ENCODE data around the gene ELAVL2.

Gene ELAVL2

DNA sequence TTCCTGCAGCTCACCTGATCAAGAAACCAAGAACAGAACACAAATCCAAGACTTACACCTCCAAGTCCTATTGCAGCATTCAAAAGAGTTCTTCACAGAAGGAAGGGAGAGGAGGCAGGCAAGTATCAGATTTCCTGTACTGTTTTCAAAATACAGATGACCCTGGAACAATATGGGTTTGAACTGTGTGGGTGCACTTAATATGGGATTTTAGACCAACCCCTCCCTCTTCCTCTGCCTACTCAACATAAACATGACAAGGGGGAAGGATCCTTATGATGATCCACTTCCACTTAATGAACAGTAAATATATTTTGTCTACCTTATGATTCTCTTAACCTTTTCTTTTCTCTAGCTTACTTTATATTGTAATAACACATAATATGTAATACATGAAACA lies 104.6 kb downstream of the ELAVL2 start:
- no peak for DNase-seq (ENCODE audit: low spot score)
- TF ChIP-seq, protein P1, sequence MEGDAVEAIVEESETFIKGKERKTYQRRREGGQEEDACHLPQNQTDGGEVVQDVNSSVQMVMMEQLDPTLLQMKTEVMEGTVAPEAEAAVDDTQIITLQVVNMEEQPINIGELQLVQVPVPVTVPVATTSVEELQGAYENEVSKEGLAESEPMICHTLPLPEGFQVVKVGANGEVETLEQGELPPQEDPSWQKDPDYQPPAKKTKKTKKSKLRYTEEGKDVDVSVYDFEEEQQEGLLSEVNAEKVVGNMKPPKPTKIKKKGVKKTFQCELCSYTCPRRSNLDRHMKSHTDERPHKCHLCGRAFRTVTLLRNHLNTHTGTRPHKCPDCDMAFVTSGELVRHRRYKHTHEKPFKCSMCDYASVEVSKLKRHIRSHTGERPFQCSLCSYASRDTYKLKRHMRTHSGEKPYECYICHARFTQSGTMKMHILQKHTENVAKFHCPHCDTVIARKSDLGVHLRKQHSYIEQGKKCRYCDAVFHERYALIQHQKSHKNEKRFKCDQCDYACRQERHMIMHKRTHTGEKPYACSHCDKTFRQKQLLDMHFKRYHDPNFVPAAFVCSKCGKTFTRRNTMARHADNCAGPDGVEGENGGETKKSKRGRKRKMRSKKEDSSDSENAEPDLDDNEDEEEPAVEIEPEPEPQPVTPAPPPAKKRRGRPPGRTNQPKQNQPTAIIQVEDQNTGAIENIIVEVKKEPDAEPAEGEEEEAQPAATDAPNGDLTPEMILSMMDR (IDR thresholded peaks at IDR 0.05; ENCODE audit: extremely low read depth, missing control alignments): no peak

DNA sequence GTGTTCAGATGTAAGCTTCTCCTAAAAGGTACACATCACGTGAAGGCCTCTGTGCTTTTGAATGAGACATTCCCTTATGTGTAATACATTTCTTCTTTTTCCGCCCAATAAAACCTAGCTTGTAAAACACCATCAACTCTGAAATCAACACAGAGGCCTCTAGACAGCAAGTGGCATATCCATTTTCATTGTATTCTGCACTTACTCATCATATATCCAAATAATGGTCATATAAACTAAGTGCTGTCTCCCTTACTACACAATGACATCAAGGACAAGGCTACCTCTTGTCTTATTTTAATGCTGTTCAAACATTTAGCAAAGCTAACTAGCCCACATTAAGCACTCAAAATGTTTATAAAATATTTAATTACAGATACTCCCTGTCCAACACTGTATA lies 108.5 kb downstream of the ELAVL2 start:
- DNase-seq (ENCODE audit: low spot score): no peak

DNA sequence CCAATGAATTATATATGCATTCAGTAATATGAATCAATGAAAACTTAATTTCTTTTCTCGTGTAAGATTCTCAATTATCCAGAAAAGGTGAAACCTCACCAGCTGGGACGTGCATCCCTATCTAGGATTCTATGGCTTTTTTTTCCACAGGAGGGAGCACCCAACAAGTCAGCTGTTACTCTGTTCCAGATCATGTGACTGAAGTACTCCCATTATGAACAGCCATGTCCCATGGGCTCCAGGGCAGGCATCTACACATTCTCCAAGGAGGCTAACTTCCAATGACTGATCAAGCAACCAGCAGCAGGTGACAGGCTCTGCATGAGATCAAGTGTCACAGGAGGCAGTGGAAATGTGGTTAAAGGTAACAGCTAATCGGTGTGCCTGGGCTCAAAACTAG lies 118.8 kb downstream of the ELAVL2 start:
- TF ChIP-seq, protein P1 (IDR thresholded peaks at IDR 0.05; ENCODE audit: extremely low read depth, missing control alignments): no peak
- no peak for DNase-seq (ENCODE audit: low spot score)

More for the DNA sequence above, 108.5 kb downstream of the ELAVL2 start:
- TF ChIP-seq, protein P1 (IDR thresholded peaks at IDR 0.05; ENCODE audit: extremely low read depth, missing control alignments): no peak

DNA sequence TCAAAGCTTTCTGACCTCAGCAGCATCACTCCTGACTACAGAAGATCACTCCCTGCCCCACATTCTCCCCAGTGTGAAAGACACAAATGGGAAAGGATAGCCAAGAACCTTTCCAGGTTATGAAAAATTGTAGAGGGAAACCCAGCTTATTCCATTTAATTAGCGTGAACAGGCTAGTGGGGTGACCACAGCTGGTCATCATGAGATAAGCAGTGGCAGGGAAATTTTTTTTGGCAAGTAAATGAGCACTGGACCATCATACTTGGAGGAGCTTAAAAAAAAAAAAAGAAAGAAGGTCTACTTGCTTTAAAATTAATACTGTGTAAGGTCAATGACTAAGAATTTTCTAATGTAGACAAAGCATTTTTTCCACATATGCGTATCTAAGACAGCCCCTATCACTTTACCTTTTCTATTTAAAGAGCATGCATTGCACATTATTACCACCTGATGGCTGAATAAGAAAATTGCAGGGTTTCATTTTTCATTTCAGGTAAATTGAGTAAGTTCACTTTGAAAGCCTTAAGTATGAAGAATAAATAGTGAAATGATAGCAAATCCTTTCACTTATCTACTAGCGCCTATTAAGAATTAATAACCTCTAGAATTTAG lies 123.6 kb downstream of the ELAVL2 start:
- TF ChIP-seq, protein P1 (IDR thresholded peaks at IDR 0.05; ENCODE audit: extremely low read depth, missing control alignments): no peak

DNA sequence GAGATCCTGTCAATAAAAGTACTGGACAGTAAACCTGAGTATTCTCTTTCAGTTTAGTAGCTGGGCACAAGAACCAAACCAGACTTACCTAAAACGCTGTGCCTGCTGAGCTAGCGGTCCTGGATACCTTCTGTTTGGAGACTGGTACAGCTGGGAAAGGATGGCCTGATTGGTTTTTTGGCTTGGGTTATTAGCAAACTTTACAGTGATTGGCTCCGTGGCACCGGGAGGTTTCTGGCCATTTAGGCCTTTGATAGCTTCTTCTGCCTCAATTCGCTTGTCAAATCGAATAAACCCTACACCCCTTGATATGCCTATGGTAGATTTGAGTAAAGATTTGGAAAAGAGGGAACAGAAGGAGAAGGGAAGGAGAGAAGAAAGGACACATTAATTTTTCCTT lies 124.7 kb downstream of the ELAVL2 start:
- TF ChIP-seq, protein P1 (IDR thresholded peaks at IDR 0.05; ENCODE audit: extremely low read depth, missing control alignments): no peak
- no peak for DNase-seq (ENCODE audit: low spot score)

More for the DNA sequence above, 123.6 kb downstream of the ELAVL2 start:
- no peak for DNase-seq (ENCODE audit: low spot score)

DNA sequence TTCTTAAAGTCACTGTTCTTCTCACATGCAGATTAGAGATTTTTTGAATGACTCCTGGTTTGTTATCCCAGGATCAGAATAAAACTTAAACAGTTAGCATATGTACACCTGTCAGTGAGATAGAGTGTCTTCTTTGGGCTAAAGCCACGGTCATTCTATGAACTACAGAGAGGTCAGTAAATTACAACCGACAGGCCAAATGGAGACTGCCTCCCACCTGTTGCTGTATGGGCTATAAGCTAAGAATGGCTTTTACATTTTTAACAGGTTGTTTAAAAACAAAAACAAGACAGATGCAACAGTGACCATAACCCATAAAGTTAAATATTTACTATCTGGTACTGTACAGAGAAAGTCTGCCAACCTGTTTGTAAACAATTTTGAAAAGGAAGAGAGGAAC lies 125.7 kb downstream of the ELAVL2 start:
- no peak for DNase-seq (ENCODE audit: low spot score)
- TF ChIP-seq, protein P1 (IDR thresholded peaks at IDR 0.05; ENCODE audit: extremely low read depth, missing control alignments): no peak

DNA sequence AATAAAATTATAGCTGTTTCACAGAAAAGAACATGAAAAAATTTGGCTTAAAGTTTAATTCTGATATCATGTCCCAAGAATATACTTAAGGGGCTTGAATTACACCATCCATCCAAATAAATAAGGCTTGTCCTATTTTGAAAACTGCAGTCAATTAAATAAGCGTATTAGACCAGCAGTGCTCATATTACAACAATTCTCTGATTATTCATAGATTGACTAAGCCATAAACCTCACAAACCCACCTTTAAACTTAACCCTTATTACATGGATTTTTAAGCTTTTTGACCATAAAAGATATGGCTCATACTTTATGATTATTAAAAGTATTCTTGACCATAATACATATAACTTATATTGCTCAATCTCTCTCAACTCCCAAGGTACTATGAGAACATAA lies 127.9 kb downstream of the ELAVL2 start:
- DNase-seq (ENCODE audit: low spot score): no peak

More for the DNA sequence above, 127.9 kb downstream of the ELAVL2 start:
- TF ChIP-seq, protein P1 (IDR thresholded peaks at IDR 0.05; ENCODE audit: extremely low read depth, missing control alignments): no peak
